Measurements from ENCODE around the gene MRPL44. TPM values are rescaled to one million over a fixed set of nuclear protein-coding genes. Genes with fewer than 3 reads are reported as not detected.

MRPL44 gene
- total and polyA plus RNA-seq, 2 of the 8 experiments (the other 6 are each of a cell fraction or from before 2014, with no cell fraction given), result 32.0 to 53.2 TPM

GRCh38 chr2:223978451-223978850 lies 21.2 kb downstream of the MRPL44 start:
- Histone ChIP-seq H4K91ac (replicated peaks; ENCODE audit: insufficient read length, low read length) (no peak overlapping the region), H3K14ac (ENCODE audit: insufficient read length) (no peak overlapping the region), H3K56ac (replicated peaks; ENCODE audit: insufficient read length, low read depth, low read length) (no peak overlapping the region), H3K4ac (replicated peaks; ENCODE audit: insufficient read length, low read depth, low read length) (no peak overlapping the region), H4K20me1 (replicated peaks in 1 of 2; ENCODE audit: control insufficient read depth in 1 of 2, insufficient read depth in 2 of 2, low read length in 2 of 2) (no peaks in the 10 kb centered on the region), H4K5ac (ENCODE audit: insufficient read length, low read depth, low read length) (no peak overlapping the region), H3K9me3 (ENCODE audit: insufficient read depth in 2 of 2, low read depth in 1 of 2, low read length in 1 of 2) (no peaks in the 10 kb centered on the region), H3K27ac (ENCODE audit: low read depth, low read length) (no peak overlapping the region), H3K4me3 (ENCODE audit: extremely low read depth in 1 of 4, insufficient read depth in 2 of 4, low read depth in 3 of 4, low read length in 4 of 4) (no peak overlapping the region), H2BK20ac (ENCODE audit: low read length) (no peak overlapping the region), H3K4me2 (ENCODE audit: insufficient read depth in 1 of 2, low read depth in 2 of 2, low read length in 2 of 2) (no peak overlapping the region), H2BK15ac (ENCODE audit: low read length) (no peak overlapping the region), H2AFZ (ENCODE audit: low read length) (no peak overlapping the region), H3K18ac (ENCODE audit: extremely low read depth, low read length) (no peak overlapping the region), H3K23ac (ENCODE audit: insufficient read length) (no peak overlapping the region), H3K23me2 (ENCODE audit: low read depth, low read length) (no peaks in the 10 kb centered on the region), H3K4me1 (replicated peaks in 1 of 4; ENCODE audit: control insufficient read depth in 3 of 4, insufficient read depth in 4 of 4, low read length in 3 of 4) (no peaks in the 10 kb centered on the region), H4K8ac (ENCODE audit: extremely low read depth, insufficient read depth, low read length) (no peak overlapping the region), H2BK12ac (ENCODE audit: low read depth, low read length) (no peak overlapping the region), H3K79me1 (ENCODE audit: low read depth, low read length) (no peaks in the 10 kb centered on the region), H2BK120ac (replicated peaks; ENCODE audit: low read depth, low read length) (no peak overlapping the region), H2BK5ac (ENCODE audit: low read depth, low read length) (no peak overlapping the region), H3K79me2 (ENCODE audit: control insufficient read depth in 1 of 2, insufficient read depth in 2 of 2, low read length in 2 of 2) (no peaks in the 10 kb centered on the region), H3K36me3 (ENCODE audit: control insufficient read depth in 2 of 4, insufficient read depth in 4 of 4, low read length in 3 of 4) (peaks cover 0 to 17% (median 4%) of the 10 kb centered on the region in 4 experiments; a peak in 4 of 8 replicates), H2AK5ac (ENCODE audit: low read depth, low read length) (no peak overlapping the region), H3K27me3 (replicated peaks in 1 of 4; ENCODE audit: control insufficient read depth in 3 of 4, extremely low read depth in 1 of 4, insufficient read depth in 3 of 4, low read length in 3 of 4) (no peaks in the 10 kb centered on the region), H3K9ac (replicated peaks in 1 of 4; ENCODE audit: extremely low read depth in 1 of 4, low read depth in 3 of 4, low read length in 3 of 4) (no peak overlapping the region)
- FAIRE-seq (no peak), DNase-seq (ENCODE audit: low read depth in 1 of 2, low spot score in 2 of 2) (no peak)
- CTCF ChIA-PET (ENCODE audit: partially characterized antibody), result interaction anchor here (1.3 to 18.2 kb wide), 4 partner anchors 8 to 306 kb away, joined by 4 to 282 read pairs (median 156); no protein-coding TSS in a partner anchor
- POLR2A ChIA-PET (ENCODE audit: partially characterized antibody), result interaction anchor here (1.3 kb wide), 1 partner anchor 12 kb away, joined by 4 read pairs; no protein-coding TSS in a partner anchor
- TF ChIP-seq JUND (IDR thresholded peaks at IDR 0.05; ENCODE audit: low read length) (no peak), ATF3 (IDR thresholded peaks at IDR 0.05; ENCODE audit: insufficient read depth, low read depth, low read length) (no peak), GTF2F1 (IDR thresholded peaks at IDR 0.05; ENCODE audit: borderline replicate concordance, low read depth, low read length) (no peak), EP300 (IDR thresholded peaks at IDR 0.05; ENCODE audit: borderline replicate concordance in 1 of 2, low read depth in 2 of 2, low read length in 2 of 2) (no peak), JUN (IDR thresholded peaks at IDR 0.05; ENCODE audit: low read depth, low read length) (no peak), SIN3A (conservative IDR thresholded peaks at IDR 0.05 in 1 of 2, IDR thresholded peaks at IDR 0.05 in 1 of 2; ENCODE audit: low read depth in 1 of 2, low read length in 2 of 2) (no peak), KDM1A (IDR thresholded peaks at IDR 0.05; ENCODE audit: borderline replicate concordance, low read length) (no peak), TAF1 (IDR thresholded peaks at IDR 0.05; ENCODE audit: low read depth, low read length) (no peak), USF2 (IDR thresholded peaks at IDR 0.05; ENCODE audit: low read length) (no peak), YY1 (IDR thresholded peaks at IDR 0.05; ENCODE audit: low read depth, low read length) (no peak), BCL11A (IDR thresholded peaks at IDR 0.05; ENCODE audit: low read depth in 2 of 2, low read length in 2 of 2) (no peak)
- WGBS, 2 experiments (ENCODE audit: extremely low coverage in 1 of 2, insufficient coverage in 1 of 2, insufficient read length in 1 of 2, insufficient replicate concordance in 2 of 2, low coverage in 1 of 2, low lambda C conversion rate in 2 of 2, missing lambda C conversion rate in 1 of 2), result 88% methylated on average over 4 of the region's 4 CpGs; no CpG with 5 or more reads in 1 of the 2 experiments

Measured in H1 (cell line).